NCI-H128 (cell line): ENCODE results near the gene HYLS1.
"Not testable (repeated sequence)": the region's sequence is repeated elsewhere in the genome, so short reads cannot be mapped to it uniquely, and the experiment has no call there.

Source experiments
- DNase-seq: peaks from one replicate; lab custom pipeline; 2025; ENCODE audit not compliant: unreplicated experiment; lab: John Stamatoyannopoulos, UW

Gene HYLS1

GRCh38 chr11:125902927-125903710 lies 15.7 kb downstream of the HYLS1 start, which contains the start of gene PUS3:
Gene PUS3 (minus strand): TSS chr11:125903206. CDS start chr11:125896284, 6,922 bp downstream.
- peak; percentile 75 for DNase-seq

DNA sequence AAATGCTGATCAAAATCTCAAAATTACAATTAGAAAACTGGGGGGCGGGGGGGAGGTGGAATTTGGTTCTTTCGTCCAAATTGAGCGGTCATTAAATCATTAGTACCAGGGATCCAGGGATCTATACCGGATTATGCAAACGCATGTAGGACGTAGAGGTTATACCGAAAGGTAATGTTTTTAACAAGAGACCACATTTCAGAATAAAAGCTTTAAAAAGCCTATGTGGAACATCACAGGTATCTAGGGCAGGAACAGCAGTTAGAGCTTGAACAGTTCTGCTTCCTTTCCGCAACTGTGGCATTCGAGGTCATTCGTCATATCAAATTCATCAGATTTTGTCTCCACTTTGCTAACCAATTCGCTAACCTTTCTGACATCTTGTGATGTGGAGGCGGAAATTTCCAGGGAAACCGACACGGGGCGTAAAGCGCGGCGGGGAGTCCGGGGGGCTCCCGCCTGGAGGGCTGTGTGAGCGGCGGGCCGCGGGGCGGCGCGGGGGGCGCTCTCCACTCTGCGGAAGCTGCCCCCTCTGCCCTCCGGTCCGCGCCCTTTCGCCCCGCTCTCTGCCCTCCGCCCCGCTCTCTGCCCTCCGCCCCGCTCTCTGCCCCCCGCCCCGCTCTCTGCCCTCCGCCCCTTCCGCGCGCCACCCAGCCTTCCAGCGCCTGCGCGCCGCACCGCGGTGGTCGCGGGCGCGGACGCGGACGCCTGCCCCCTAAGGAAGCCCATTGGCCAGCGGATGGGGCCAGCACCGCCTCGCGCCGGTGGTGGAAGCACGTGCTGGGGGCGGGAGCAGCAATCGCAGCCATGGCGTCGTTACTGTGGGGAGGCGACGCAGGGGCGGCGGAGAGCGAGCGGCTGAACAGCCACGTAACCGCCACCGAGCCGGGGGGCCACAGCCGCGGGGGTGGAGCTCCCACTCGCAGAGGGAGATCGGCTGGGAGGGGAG lies 16.5 kb downstream of the HYLS1 start, which contains the start of gene DDX25:
DDX25 (plus strand) TSS at position 798 of the 949 bp plus-strand sequence; CDS start at position 808, 10 bp downstream.
- peak; percentile 27 for DNase-seq

GRCh38 chr11:125904678-125905077 lies 17.2 kb downstream of the HYLS1 start:
- no peak for DNase-seq

GRCh38 chr11:125910226-125910849 lies 22.9 kb downstream of the HYLS1 start:
- DNase-seq, result no peak

DNA sequence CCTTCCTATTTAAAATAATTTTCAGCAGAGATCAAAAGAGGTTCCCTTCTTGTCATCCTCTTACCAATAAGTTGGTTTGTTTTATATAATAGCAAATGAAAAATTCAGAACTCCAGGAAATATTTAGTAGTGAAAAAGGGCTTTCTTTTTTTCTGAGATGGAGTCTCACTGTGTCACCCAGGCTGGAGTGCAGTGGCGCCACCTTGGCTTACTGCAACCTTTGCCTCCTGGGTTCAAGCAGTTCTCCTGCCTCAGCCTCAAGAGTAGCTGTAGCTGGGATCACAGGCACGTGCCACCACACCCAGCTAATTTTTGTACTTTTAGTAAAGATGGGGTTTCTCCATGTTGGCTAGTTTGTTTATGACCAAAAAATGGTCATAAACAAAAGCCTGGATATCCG lies 27.1 kb downstream of the HYLS1 start:
- not testable (repeated sequence) for DNase-seq

DNA sequence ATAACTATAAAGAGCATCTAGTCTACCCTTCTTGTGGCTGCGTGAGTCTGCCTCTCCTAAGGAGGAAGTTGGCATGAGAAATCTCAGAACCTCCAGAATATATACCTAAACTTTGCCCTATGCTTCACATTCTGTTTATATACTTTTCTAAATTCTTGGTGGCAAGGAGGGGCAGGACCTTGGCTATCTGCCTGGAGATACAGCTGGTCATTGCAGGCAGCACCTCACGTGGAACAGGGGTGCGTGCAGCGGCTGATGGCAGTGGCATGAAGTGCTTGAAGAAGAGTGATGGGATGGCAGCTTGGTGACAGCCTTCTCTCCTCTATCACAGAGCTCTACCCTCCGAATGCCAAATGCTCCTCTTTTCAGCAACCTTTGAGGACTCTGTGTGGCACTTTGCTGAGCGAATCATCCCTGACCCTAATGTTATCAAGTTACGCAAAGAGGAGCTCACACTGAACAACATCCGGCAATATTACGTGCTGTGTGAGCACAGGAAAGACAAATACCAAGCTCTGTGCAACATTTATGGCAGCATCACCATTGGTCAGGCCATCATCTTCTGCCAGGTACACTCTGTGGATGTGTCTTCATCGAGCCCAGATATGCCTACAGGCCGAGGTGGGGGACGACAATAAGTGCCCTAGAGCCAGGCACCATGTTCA lies 29.3 kb downstream of the HYLS1 start:
- DNase-seq, result no peak

GRCh38 chr11:125918140-125918840 lies 30.8 kb downstream of the HYLS1 start:
- no peak for DNase-seq

- DNase-seq, result no peak
Observed at GRCh38 chr11:125921042-125921441, 33.6 kb downstream of the HYLS1 start.

GRCh38 chr11:125922156-125922555 lies 34.7 kb downstream of the HYLS1 start:
- no peak for DNase-seq

DNA sequence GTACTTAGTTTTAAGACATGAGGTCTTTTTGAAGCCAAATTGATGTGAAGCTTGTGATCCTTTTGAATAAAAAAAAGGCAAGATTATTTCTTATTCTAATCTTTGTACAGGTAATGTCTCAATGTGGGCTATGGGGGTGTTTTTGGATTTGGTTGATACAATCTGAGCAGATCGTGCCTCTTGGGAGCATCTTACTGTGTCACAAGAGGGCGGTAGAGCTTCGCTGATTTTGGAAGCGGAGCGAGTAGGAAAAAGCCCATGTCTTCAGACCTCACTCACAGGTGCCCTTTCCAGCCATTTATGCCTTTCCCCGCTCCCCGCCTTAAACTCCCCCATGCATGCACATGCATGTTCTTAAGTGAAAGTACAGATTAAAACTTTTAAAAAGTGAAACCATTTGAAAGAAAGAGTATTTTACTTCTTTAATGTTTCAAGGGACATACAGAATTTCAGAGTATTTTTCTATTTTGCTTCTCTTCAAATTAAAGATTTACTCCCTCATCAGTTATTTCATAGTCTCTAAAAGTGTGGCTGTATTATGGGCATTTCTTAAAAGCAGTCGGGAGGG lies 35.6 kb downstream of the HYLS1 start:
- DNase-seq, result peak; percentile 51

DNA sequence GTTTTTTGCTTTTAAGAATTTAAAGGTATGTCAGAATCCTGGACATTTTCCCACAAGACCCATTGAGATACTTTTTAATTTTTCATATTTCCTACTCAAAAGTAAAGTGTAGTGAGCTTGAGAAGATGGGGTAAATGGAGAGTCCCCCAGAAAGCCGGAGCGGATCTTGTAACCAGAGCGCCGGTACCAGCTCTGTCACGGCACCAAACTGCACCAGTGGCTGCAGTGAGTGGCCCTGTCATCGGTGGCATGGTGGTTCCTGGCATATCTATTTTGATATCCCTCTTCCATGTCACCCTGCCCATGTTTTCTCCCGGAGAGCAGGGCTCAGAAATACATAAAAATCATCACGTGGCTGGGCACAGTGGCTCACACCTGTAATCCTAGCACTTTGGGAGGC lies 36.2 kb downstream of the HYLS1 start:
- no peak for DNase-seq

DNA sequence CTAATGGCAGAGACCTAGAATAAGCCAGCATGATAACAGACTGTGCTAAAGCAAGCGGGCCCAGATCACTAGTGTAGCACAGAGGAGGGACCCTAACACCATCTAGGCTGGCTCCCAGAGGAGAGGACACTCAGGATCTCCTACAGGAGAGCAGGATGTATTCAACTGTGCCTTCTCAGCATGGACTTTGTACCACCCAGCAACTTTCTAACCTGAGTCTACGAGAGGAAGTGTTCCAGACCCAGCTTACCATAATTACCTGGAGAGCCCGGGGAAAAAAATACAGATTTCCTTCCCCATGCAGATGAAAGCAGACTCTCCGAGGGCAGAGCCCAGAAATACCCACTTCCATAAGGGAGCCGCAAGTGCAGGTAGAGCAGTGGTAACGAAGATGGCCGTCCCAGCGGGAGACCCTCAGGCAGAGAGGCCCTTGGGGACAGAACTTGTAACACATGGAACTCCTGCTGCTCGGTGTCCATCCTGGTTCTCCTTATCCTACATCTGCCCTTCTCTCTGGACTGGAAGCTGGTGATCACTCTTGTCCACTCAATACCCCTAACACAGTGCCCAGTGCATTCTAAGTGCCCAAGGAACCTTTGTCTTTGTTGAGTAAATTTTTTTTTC lies 37.0 kb downstream of the HYLS1 start:
- no peak for DNase-seq

- DNase-seq, result no peak
Observed at GRCh38 chr11:125925247-125925740, 37.8 kb downstream of the HYLS1 start.

- no peak for DNase-seq
Observed at GRCh38 chr11:125925804-125926203, 38.3 kb downstream of the HYLS1 start.

GRCh38 chr11:125926682-125927081 lies 39.2 kb downstream of the HYLS1 start:
- no peak for DNase-seq

DNA sequence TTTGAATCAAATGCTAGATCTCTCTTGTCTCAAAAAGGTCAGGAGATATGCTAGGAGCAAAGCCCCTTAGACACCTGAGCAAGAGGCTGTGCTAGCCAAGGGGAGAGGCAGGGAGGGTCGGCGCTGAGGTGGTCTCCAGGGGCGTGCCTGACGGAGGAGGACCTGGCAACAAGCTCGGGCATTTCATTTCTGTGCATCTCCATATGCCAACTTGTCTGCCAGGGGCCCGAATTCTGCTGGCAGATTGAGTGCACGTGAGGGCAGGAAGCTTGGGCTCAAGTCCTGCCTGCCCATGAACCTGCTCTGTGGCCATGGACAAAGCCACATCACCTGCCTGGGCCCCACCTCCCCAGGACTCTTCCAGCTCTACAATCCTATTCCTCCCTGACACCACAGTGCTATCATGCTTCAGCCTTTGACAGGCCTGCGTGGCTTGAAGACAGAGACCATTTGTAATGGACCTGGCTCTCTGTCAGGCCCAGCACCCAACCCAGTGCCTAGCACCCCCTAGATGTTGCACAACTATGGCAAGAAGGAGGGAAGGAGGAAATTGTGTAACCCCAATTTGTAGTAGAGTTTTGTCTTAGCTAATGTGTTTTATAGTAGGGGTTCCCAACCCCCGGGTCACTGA lies 42.1 kb downstream of the HYLS1 start:
- no peak for DNase-seq

GRCh38 chr11:125930076-125930450 lies 42.6 kb downstream of the HYLS1 start:
- no peak for DNase-seq

DNA sequence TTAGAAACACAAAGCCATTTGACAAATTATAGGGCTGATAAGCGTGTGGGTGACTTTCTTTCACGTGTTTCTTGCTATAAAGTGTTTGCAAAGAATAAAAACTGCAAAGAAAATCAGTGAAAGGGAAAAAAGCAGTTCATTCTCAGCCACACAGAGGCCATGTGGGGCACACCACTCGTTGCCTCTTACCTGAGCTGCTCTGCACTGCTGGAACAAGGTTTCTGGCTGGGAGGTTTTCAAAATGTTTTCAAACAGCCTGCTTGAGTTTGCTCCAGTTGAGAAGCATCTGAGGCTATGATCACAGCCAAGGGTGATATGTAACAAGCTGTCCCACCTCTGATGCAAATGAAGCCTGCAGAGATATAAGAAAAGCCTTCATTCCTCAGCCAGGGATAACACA lies 43.6 kb downstream of the HYLS1 start:
- DNase-seq, result no peak

- DNase-seq, result no peak
Observed at GRCh38 chr11:125931668-125932067, 44.2 kb downstream of the HYLS1 start.
